AG09319 (cell line): ENCODE data around the gene MAML1.

Source experiments
- DNase-seq: peaks from one replicate; pipeline ENCODE4 v3.0.0-alpha.2; 2010; ENCODE audit warnings: low read depth; ENCODE audit errors: extremely low read depth
- CTCF ChIP-seq: IDR thresholded peaks from 2 replicates; pipeline ENCODE4 v1.5.1; 2011; ENCODE audit warnings: low read depth, mild to moderate bottlenecking, inconsistent platforms, low read length, moderate library complexity

The MAML1 gene

GRCh38 chr5:179771311-179771895, 38.8 kb downstream of the MAML1 start:
- no peak for DNase-seq
- no peak for TF ChIP-seq CTCF

GRCh38 chr5:179772351-179772750, 39.7 kb downstream of the MAML1 start:
- no peak for DNase-seq
- TF ChIP-seq CTCF, result no peak

GRCh38 chr5:179773686-179774040, 41.0 kb downstream of the MAML1 start:
- TF ChIP-seq CTCF, result no peak
- no peak for DNase-seq

- DNase-seq, result no peak
- TF ChIP-seq CTCF, result no peak
These were observed 41.8 kb downstream of the MAML1 start for GRCh38 chr5:179774442-179774841.

- no peak for TF ChIP-seq CTCF
- no peak for DNase-seq
These were observed 43.9 kb downstream of the MAML1 start for GRCh38 chr5:179776411-179776938.

GRCh38 chr5:179777456-179777855, 44.8 kb downstream of the MAML1 start:
- TF ChIP-seq CTCF, result no peak
- no peak for DNase-seq

GRCh38 chr5:179777909-179778308, 45.3 kb downstream of the MAML1 start:
- TF ChIP-seq CTCF, result no peak
- no peak for DNase-seq
